Gastroesophageal sphincter (tissue), 3 donors: ENCODE results near the gene AKAP3.

Experiments used
- CTCF ChIP-seq, 4 experiments: fragments of 200-600 bp in 2 of 4; fragments of 450-650 bp in 2 of 4; sonication (generic) in 1 of 4; IDR thresholded peaks; one replicate each; pipeline ENCODE4 v1.5.1; 2017 to 2019; ENCODE audit warnings: antibody characterized with exemption in 4 of 4, mild to moderate bottlenecking in 2 of 4, moderate library complexity in 2 of 4
- EP300 ChIP-seq: sonication (generic); formaldehyde crosslinking; IDR thresholded peaks from one replicate; pipeline ENCODE4 v1.6.1; 2017; ENCODE audit warnings: antibody characterized with exemption, mild to moderate bottlenecking
- POLR2AphosphoS5 ChIP-seq: sonication (generic); formaldehyde crosslinking; IDR thresholded peaks from one replicate; pipeline ENCODE4 v1.6.1; 2017; ENCODE audit warnings: antibody characterized with exemption

GRCh38 chr12:4645023-4645422 lies 3.8 kb downstream of the AKAP3 start:
- no peak for TF ChIP-seq CTCF (IDR thresholded peaks at IDR 0.05)
- TF ChIP-seq EP300 = no peak
- TF ChIP-seq POLR2AphosphoS5 = no peak
